ENCODE results near the gene CFAP97D2. TPM values are rescaled to one million over a fixed set of nuclear protein-coding genes. Genes with fewer than 3 reads are reported as not detected.

The CFAP97D2 gene
- total and polyA plus RNA-seq, 2 donors from 2014 or later, result not detected

GRCh38 chr13:114213980-114214379 is 34.9 kb downstream of the CFAP97D2 start:
- Histone ChIP-seq H3K4me3 (ENCODE audit: low read length in 3 of 3) (no peak overlapping the region), H3K27ac (ENCODE audit: low read depth in 2 of 2, low read length in 2 of 2) (no peak overlapping the region), H3K4me1 (ENCODE audit: control insufficient read depth in 2 of 3, insufficient read depth in 2 of 3, low read depth in 1 of 3, low read length in 3 of 3) (no peaks in the 10 kb centered on the region), H3K9me3 (ENCODE audit: control insufficient read depth in 2 of 3, insufficient read depth in 1 of 3, low read length in 3 of 3) (no peaks in the 10 kb centered on the region), H3K9ac (ENCODE audit: low read length in 3 of 3) (no peak overlapping the region), H3K36me3 (ENCODE audit: control insufficient read depth in 2 of 3, insufficient read depth in 3 of 3, low read length in 3 of 3) (no peaks in the 10 kb centered on the region), H3K27me3 (ENCODE audit: control insufficient read depth, insufficient read depth, low read length) (no peaks in the 10 kb centered on the region)
- intact Hi-C loops (cut with DNase I), result no loop called here
- TF ChIP-seq CTCF (IDR thresholded peaks at IDR 0.05; ENCODE audit: borderline replicate concordance, extremely low read depth, insufficient read depth), result no peak
- DNase-seq (no peak), FAIRE-seq (no peak)

GRCh38 chr13:114219392-114219791 is 40.3 kb downstream of the CFAP97D2 start:
- Histone ChIP-seq H3K9ac (ENCODE audit: low read length in 3 of 3) (no peak overlapping the region), H3K36me3 (ENCODE audit: control insufficient read depth in 2 of 3, insufficient read depth in 3 of 3, low read length in 3 of 3) (no peaks in the 10 kb centered on the region), H3K27me3 (ENCODE audit: control insufficient read depth, insufficient read depth, low read length) (no peaks in the 10 kb centered on the region), H3K4me3 (ENCODE audit: low read length in 3 of 3) (no peak overlapping the region), H3K4me1 (ENCODE audit: control insufficient read depth in 2 of 3, insufficient read depth in 2 of 3, low read depth in 1 of 3, low read length in 3 of 3) (no peaks in the 10 kb centered on the region), H3K27ac (ENCODE audit: low read depth in 2 of 2, low read length in 2 of 2) (no peak overlapping the region), H3K9me3 (ENCODE audit: control insufficient read depth in 2 of 3, insufficient read depth in 1 of 3, low read length in 3 of 3) (no peaks in the 10 kb centered on the region)
- intact Hi-C loops (cut with DNase I), result no loop called here
- no peak for TF ChIP-seq CTCF (IDR thresholded peaks at IDR 0.05; ENCODE audit: borderline replicate concordance, extremely low read depth, insufficient read depth)
- DNase-seq (no peak), FAIRE-seq (no peak)

GRCh38 chr13:114222461-114222968 is 43.5 kb downstream of the CFAP97D2 start:
- intact Hi-C loops (cut with DNase I), result loop anchor here (5.0 kb wide), 1 partner anchor 270 kb away; no protein-coding TSS in a partner anchor
- Histone ChIP-seq H3K9me3 (ENCODE audit: control insufficient read depth in 2 of 3, insufficient read depth in 1 of 3, low read length in 3 of 3) (no peaks in the 10 kb centered on the region), H3K4me3 (ENCODE audit: low read length in 3 of 3) (no peak overlapping the region), H3K36me3 (ENCODE audit: control insufficient read depth in 2 of 3, insufficient read depth in 3 of 3, low read length in 3 of 3) (no peaks in the 10 kb centered on the region), H3K27me3 (ENCODE audit: control insufficient read depth, insufficient read depth, low read length) (no peaks in the 10 kb centered on the region), H3K9ac (ENCODE audit: low read length in 3 of 3) (no peak overlapping the region), H3K4me1 (ENCODE audit: control insufficient read depth in 2 of 3, insufficient read depth in 2 of 3, low read depth in 1 of 3, low read length in 3 of 3) (peaks cover 0 to 3% (median 0%) of the 10 kb centered on the region in 3 donors), H3K27ac (ENCODE audit: low read depth in 2 of 2, low read length in 2 of 2) (no peak overlapping the region)
- no peak for TF ChIP-seq CTCF (IDR thresholded peaks at IDR 0.05; ENCODE audit: borderline replicate concordance, extremely low read depth, insufficient read depth)
- FAIRE-seq, result no peak
- DNase-seq, result no peak

GRCh38 chr13:114224201-114224600 is 45.1 kb downstream of the CFAP97D2 start:
- H3K27me3 ChIP-seq (ENCODE audit: control insufficient read depth, insufficient read depth, low read length), result no peaks in the 10 kb centered on the region
- H3K9ac ChIP-seq (ENCODE audit: low read length in 3 of 3), result no peak overlapping the region
- H3K4me1 ChIP-seq (ENCODE audit: control insufficient read depth in 2 of 3, insufficient read depth in 2 of 3, low read depth in 1 of 3, low read length in 3 of 3), result peaks cover 0 to 3% (median 0%) of the 10 kb centered on the region in 3 donors
- FAIRE-seq, result no peak
- intact Hi-C loops (cut with DNase I), result loop anchor here (5.0 kb wide), 1 partner anchor 272 kb away; no protein-coding TSS in a partner anchor
- H3K4me3 ChIP-seq (ENCODE audit: low read length in 3 of 3), result no peak overlapping the region
- peak in 1 of 5 donors; percentile 74 for DNase-seq
- TF ChIP-seq CTCF (IDR thresholded peaks at IDR 0.05; ENCODE audit: borderline replicate concordance, extremely low read depth, insufficient read depth), result no peak
- H3K36me3 ChIP-seq (ENCODE audit: control insufficient read depth in 2 of 3, insufficient read depth in 3 of 3, low read length in 3 of 3), result no peaks in the 10 kb centered on the region
- H3K27ac ChIP-seq (ENCODE audit: low read depth in 2 of 2, low read length in 2 of 2), result no peak overlapping the region
- no peaks in the 10 kb centered on the region for H3K9me3 ChIP-seq (ENCODE audit: control insufficient read depth in 2 of 3, insufficient read depth in 1 of 3, low read length in 3 of 3)
